Measurements from ENCODE around the gene RCOR1.

GRCh38 chr14:102746634-102747438, 154.4 kb downstream of the RCOR1 start:
- TF ChIP-seq POLR2AphosphoS5 (IDR thresholded peaks at IDR 0.05) (no peak), CTCF (IDR thresholded peaks at IDR 0.05) (no peak), POLR2A (IDR thresholded peaks at IDR 0.05) (no peak)
